ENCODE measurements around the gene DDIT4. TPM values are rescaled to one million over a fixed set of nuclear protein-coding genes. Genes with fewer than 3 reads are reported as not detected.
A peak's percentile ranks its signal among the peaks of the same experiment; 100 is the strongest.
"Not testable (repeated sequence)": the region's sequence is repeated elsewhere in the genome, so short reads cannot be mapped to it uniquely, and the experiment has no call there.

The DDIT4 gene
- total and polyA plus RNA-seq, 9 of the 15 experiments (the other 6 are each of a cell fraction or from before 2014, with no cell fraction given) = 8.2 to 675 (median 159) TPM

- in situ Hi-C loops (cut with MboI); FAIRE-seq; H3K9ac ChIP-seq (ENCODE audit: insufficient read depth in 1 of 2, low read depth in 2 of 2, low read length in 2 of 2); DNase-seq (ENCODE audit: extremely low read depth in 1 of 4, low spot score in 3 of 4); ATAC-seq; H3K27me3 ChIP-seq (ENCODE audit: control insufficient read depth in 2 of 2, insufficient read depth in 2 of 2, low read length in 2 of 2); intact Hi-C loops (cut with micrococcal nuclease); H3K4me3 ChIP-seq; H2AFZ ChIP-seq (ENCODE audit: low read depth, low read length); H3K27ac ChIP-seq (ENCODE audit: extremely low read depth, low read depth, low read length); BruUV-seq (replicated peaks); CTCF ChIA-PET (ENCODE audit: low intra/inter-chr PET ratio); H3K36me3 ChIP-seq (ENCODE audit: control insufficient read depth, insufficient read depth, low read length); H3K9me3 ChIP-seq (replicated peaks; ENCODE audit: control insufficient read depth, insufficient read depth, low read depth, low read length); H3K4me2 ChIP-seq (ENCODE audit: insufficient read depth, low read length); H3K9me1 ChIP-seq (ENCODE audit: control insufficient read depth, insufficient read depth, low read length); H4K20me1 ChIP-seq (replicated peaks; ENCODE audit: control insufficient read depth, insufficient read depth, low read length); H3K79me2 ChIP-seq (ENCODE audit: control insufficient read depth, insufficient read depth, low read length): not testable (repeated sequence)
- WGBS (ENCODE audit: insufficient coverage, low coverage, missing lambda C conversion rate) = 87% methylated on average over 4 of the region's 5 CpGs
- H3K4me1 ChIP-seq (replicated peaks in 1 of 2; ENCODE audit: control insufficient read depth in 2 of 2, insufficient read depth in 2 of 2, low read length in 2 of 2) = peaks cover 30 to 42% of the 10 kb centered on the region in 2 experiments
- TF ChIP-seq CEBPB (tag; IDR thresholded peaks at IDR 0.05) (peak; percentile 69), ZNF263 (CRISPR knock-in tag; IDR thresholded peaks at IDR 0.05; ENCODE audit: borderline replicate concordance) (peak; percentile 45), ZNF512 (tag; IDR thresholded peaks at IDR 0.05) (peak; percentile 41; the same call in 1 of the 2 replicates), RBM25 (IDR thresholded peaks at IDR 0.05; ENCODE audit: low read depth, low read length, severe bottlenecking) (peak; percentile 55), ZNF121 (CRISPR knock-in tag; conservative IDR thresholded peaks at IDR 0.05) (peak; percentile 84)
- POLR2A ChIA-PET = interaction anchor here (1.3 to 2.1 kb wide), 3 partner anchors 8 to 34 kb away, joined by 4 to 10 read pairs (median 6); no protein-coding TSS in a partner anchor
Measured at GRCh38 chr10:72268475-72269200, 5.1 kb upstream of the DDIT4 start.
